HT-29 (cell line): ENCODE results near the gene CCDC194. TPM values are rescaled to one million over a fixed set of nuclear protein-coding genes. Genes with fewer than 3 reads are reported as not detected.

Source experiments
- DNase-seq: peaks from one replicate; pipeline ENCODE4 v3.0.0-alpha.2; 2015; ENCODE audit warnings: low spot score
- total RNA-seq: library from RNA; depleted of rRNA; stranded (reverse); fragments of >200 nt; shearing (Covaris generic); gene quantifications from 2 replicates; pipeline ENCODE4 v1.2.3, GENCODE V29; 2014

The CCDC194 gene
- total RNA-seq, 1 experiment from 2014 or later: 1.6 TPM

- no peak for DNase-seq
Measured at GRCh38 chr19:17406046-17406886, 12.3 kb upstream of the CCDC194 start.

DNA sequence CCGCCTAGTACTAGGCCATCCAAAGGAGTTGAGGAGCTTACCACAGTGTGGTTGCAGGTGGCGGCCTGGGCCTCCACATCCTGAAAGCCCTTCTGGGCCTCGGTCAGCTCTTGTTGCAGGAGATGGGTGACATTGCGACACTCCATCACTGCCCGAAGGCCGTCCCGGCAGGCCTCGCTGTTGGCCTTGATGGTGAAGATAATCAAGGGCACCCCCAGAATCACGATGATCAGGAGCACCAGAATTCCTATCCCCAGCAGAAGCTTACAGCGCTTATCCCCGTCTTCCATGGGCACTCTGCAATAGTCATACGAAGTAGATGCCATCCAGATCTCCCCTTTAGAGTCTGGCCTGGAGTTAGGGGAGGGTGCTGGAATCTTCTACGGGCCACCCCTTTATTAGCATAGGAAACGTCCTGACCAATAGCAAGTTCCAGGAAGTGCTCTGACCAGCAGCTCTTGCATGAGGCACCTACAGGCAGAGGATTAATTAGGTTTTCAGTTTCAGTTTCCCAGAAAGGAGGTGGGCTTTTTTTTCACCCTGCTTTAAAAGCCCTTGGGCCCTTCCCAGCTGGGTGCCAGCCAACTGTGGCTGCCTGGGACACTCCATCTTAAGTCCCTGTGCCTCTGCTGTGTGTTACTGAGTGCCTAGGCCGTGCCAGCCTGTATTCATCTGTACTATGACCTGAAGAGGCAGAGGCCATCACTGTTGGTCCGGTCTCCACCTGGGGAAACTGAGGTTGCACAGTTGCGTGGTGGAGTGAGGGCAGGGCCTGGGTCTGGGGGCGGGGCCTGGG is 11.5 kb upstream of the CCDC194 start, which contains the start of gene BST2:
Gene BST2, minus strand, starts transcription at position 381 of the 796 bp plus-strand sequence. Its CDS starts 55 bp downstream, at position 326.
- DNase-seq: peak; percentile 72

DNA sequence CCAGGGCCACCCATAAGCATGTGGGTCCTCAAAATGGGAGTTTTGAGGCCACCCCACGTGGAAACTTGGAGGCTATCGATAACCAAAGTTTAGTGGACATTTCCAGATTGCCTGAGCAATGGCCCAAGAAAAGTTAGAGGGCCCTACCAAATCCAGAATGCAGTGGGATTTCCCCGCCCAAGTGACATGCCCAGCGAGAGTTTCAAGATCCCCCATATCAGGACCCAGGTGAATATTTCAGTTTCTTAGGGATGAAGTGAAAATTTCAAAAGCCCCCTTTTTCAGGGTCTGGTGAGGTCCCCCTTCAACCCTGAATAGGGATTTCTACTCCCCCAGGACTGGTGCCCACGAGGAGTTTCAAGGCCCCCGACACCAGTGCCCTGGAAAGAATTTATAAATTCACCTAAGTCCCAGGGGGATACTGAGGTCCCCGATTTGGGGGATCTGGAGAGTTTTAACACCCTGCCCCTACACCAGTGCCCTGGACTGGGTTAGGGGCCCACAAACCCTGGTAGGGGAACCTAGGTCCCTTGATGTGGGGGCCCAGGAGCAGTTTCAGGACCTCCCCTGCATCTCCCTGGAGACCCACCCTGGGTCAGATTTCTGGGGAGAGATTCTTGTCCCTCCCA is 10.7 kb upstream of the CCDC194 start:
- DNase-seq: no peak

- DNase-seq: no peak
Measured at GRCh38 chr19:17404015-17404414, 10.0 kb upstream of the CCDC194 start.

DNA sequence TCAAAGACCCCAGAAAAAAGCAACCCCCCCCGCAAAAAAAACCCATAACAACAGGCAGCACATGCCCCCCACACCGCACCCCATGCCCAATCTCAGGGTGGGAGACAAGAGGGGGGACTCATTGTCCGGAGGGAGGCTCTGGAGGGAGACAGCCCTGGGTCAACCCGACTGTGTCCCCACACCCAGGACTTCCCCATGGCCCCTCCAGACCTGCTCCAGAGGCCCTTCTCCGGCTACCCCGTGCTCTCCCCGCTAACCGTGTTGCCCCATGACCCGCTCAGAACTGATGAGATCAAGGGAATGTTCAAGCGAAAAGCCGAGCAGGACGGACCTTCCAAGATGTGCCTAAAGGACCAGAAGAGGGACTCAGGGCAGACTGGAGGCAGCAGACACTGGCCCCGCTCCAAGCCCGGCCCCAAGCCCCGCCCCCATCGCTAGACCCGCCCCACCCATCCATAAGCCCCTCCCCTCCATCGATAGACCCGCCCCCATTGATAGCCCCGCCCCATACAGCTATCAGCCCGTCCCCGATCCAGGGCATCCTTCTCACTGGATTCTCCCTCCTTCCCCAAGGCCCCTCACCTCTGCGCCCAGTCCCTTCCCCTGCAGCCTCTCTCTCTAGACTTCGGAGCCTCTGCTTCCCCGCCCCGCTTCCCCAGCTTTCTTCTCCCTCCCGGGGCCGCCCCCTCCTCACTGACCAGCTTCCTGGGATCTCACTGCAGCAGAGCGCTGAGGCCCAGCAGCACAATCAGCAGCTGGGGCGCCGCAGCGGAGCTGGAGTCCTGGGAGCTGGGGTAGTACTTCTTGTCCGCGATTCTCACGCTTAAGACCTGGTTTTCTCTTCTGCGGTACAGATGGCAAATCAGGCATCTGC is 9.2 kb upstream of the CCDC194 start:
- peak; percentile 26 for DNase-seq

- DNase-seq: no peak
Measured at GRCh38 chr19:17401628-17402027, 7.6 kb upstream of the CCDC194 start.

- no peak for DNase-seq
Measured at GRCh38 chr19:17398902-17399527, 5.0 kb upstream of the CCDC194 start.

DNA sequence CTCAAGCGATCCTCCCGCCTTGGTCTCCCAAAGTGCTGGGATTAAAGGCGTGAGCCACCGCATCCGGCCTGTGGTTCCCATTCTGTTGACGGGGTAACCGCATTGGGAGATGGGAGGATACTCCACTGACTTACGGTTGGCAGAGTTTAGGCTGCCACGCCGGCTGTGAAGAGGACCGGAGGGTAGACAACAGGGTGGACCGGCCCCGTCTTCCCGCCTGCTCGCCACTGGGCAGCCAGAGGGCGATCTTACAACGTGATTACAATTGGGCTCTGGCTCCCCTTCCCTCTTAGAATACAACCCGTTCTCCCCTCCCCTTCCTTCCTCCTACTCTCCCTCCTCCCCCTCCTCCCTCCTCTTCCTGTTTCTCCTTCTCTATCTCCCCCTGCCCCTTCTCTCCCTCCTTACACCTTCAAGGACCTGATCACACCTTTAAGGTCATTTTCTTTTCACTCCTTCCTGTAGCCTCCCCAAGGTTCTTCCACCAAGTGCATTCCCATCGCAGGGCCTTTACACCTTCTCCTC is 957 bp upstream of the CCDC194 start:
- DNase-seq: peak; percentile 54

DNA sequence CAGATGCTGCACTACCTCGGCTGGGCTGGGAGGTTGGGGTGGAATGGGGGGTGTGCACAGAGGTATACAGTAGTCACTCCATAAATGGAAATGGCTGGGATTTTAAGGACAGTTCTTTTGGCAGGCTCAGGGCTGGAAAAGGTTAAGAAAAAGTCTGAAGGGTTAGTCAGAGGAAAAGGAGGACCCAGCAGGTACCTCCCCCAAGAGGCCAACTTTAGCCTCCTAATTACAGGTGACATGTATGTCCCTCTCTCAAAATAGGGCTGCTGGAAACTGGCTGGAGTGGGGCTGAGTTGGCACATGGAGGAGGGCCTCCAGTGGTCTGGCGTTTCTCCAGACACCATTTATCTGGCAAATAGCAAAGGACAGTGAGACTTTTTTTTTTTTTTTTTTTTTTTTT is 994 bp downstream of the CCDC194 start:
- DNase-seq: no peak

GRCh38 chr19:17391371-17392151 is 2.4 kb downstream of the CCDC194 start:
- DNase-seq: no peak

DNA sequence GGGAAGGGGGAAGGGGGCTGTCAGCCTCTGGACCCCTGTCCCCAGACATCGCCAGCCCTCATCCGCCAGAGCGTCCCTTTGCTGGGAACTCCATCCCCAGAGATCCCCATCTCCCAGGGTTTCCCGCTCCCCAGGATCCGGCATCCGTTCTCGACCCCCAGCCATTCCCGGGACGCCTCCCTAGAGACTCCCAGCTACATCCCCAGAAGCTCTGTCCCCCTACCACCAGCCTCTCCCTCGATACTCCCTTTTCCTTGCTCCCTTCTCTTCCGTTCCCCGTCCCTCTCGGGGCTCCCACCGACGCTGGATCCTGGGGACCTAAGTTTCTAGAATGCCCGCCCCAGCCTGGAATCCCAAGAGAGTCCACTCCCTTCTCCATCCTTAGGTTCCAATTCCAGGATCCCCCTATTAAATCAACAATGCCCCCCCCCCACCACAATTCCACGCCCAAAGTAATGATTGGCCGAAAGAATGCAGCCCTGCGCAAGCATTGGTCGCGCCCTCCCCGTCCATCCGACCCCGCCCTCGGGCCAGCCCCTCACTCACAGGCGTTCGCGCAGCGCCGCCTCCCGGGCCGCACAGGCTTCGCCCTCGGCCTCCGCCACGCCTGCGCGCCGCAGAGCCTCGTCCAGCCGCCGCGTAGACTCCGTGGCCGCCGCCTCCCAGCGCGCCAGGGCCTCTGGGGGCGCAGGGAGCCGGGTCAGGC is 3.2 kb downstream of the CCDC194 start:
- peak; percentile 73 for DNase-seq

- no peak for DNase-seq
Measured at GRCh38 chr19:17389957-17390664, 3.9 kb downstream of the CCDC194 start.

- DNase-seq: no peak
Measured at GRCh38 chr19:17389288-17389687, 4.7 kb downstream of the CCDC194 start.

DNA sequence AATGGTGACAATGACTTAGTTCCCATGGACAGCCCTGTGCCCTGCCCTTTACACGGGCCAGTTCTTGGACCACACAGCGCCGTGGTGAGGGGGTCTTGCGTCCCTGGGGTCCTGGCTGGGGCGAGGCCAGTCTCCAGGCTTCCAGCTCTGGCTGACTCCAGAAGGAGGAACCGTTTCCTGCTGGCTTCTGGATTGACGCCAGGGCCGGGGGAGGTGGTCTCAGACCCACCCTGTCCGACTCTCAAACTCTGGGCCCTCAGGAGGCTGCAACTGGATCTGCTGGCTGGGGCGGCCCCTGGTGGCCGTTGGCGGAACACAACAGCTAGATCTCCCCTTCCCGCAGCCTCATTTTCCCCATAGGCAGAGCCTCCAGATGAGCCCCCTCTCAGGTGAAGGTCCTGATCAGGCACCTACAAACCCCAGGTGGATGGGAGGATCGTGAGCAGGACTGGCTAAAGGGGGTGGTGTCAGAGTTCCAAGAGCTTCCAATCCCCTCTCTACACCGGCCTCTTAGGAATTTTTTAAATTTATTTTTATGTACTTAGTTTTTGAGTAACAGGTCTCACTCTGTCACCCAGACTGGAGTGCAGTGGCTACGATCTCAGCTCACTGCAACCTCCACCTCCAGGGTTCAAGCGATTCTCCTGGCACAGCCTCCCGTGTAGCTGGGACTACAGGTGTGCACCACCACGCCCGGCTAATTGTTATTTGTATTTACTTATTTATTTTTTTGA is 8.0 kb downstream of the CCDC194 start:
- peak; percentile 53 for DNase-seq

DNA sequence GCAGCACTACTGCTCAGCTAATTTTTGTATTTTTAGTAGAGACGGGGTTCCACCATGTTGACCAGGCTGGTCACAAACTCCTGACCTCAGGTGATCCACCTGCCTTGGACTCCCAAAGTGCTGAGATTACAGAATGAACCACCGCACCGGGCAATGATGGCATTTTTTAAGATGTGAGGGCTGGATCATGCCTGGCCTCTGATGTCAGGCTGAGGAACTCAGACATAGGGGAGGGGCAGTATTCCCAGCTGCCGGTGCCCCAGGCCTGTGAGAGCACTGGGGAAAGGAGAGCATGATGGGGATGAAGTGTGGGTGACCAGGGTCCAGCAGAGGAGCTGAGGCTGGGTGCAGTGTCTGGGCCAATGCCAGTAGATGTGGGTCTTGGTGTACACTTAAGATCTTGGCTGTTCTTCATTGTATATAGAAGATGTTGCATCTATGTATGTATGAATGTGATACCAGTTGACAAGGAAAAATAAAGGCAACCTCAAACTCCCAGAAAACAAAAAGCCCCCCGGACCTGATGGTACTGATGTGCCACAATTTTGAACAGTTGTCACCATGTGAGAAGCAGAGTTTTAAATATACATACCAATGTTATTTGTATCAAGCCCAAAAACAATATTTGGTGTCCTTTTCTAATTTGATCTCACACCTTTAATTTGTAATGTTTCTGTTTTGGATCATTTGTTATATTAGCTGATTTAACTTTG is 13.4 kb downstream of the CCDC194 start:
- DNase-seq: no peak

GRCh38 chr19:17379221-17379631 is 14.8 kb downstream of the CCDC194 start:
- DNase-seq: no peak

GRCh38 chr19:17378271-17378670 is 15.7 kb downstream of the CCDC194 start:
- no peak for DNase-seq
